Central memory CD8-positive, alpha-beta T cell (primary cell): ENCODE data around the gene CENPP.

Source experiments
- ATAC-seq: fragments of 150-1000 bp; cut with Tn5 transposase; replicated peaks from 2 replicates; pipeline ENCODE4 v1.10.0; 2022; ENCODE audit warnings: mild to moderate bottlenecking, moderate FRiP score, moderate number of reproducible peaks; ENCODE audit not compliant: poor library complexity, severe bottlenecking; ENCODE audit errors: extremely low read depth
- DNase-seq, 2 donors: peaks; one replicate each; pipeline ENCODE4 v3.0.0; 2021; ENCODE audit warnings: low spot score in 2 of 2
- H3K27ac Mint-ChIP-seq: one replicate; pipeline ENCODE4 v1.8.0; 2022; ENCODE audit warnings: low read depth, mild to moderate bottlenecking, moderate library complexity, mixed read lengths
- H3K27me3 Mint-ChIP-seq: one replicate; pipeline ENCODE4 v1.8.0; 2022; ENCODE audit warnings: mixed read lengths
- H3K36me3 Mint-ChIP-seq: one replicate; pipeline ENCODE4 v1.8.0; 2022; ENCODE audit warnings: mild to moderate bottlenecking, moderate library complexity, mixed read lengths; ENCODE audit not compliant: insufficient read depth
- H3K4me1 Mint-ChIP-seq: one replicate; pipeline ENCODE4 v1.8.0; 2022; ENCODE audit warnings: mixed read lengths
- H3K4me3 Mint-ChIP-seq: one replicate; pipeline ENCODE4 v1.8.0; 2022; ENCODE audit warnings: mild to moderate bottlenecking, moderate library complexity, mixed read lengths
- H3K9me3 Mint-ChIP-seq: one replicate; pipeline ENCODE4 v1.8.0; 2022; ENCODE audit warnings: mixed read lengths

CENPP gene

DNA sequence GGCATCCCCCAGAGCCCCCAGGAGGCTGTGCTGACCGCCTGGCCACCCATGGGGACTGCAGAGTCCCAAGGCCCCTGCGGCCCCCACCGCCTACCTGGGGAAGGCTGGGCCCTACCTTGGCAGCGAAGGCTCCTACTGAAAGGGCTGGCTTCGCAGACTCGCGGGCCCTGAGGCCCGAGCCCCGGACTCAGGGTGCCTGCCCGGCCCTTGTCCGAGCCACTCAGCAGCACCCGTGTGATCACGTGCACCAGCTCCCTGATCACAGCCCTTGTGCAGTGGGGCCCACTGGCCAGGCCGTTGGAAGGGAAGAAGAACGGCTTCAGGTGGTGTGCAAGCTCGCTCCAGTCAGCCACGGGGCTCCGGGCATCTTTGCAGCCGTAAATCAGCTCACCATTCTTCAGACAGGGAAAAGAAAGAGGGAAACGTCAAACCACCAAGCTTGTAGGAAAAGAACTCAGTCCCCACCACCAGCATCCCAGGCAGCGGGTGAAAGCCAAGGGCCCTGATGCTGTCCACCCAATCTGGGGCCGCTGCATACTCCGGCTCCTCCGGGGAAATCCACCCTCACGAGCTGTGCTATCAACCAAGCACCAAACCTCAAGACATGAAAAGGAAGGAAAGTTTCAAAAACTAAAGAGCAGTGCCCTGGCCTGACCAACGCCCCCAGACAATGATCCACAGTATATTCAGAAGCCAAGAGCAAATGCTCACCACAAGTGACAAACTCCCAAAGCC lies 312.3 kb downstream of the CENPP start:
- Mint-ChIP-seq H3K4me3 (no peak overlapping the region), H3K4me1 (no peaks in the 10 kb centered on the region), H3K36me3 (peaks cover 39% of the 10 kb centered on the region), H3K27me3 (no peaks in the 10 kb centered on the region), H3K27ac (peak overlapping the region; percentile 29), H3K9me3 (no peaks in the 10 kb centered on the region)
- ATAC-seq, result no peak
- no peak for DNase-seq

DNA sequence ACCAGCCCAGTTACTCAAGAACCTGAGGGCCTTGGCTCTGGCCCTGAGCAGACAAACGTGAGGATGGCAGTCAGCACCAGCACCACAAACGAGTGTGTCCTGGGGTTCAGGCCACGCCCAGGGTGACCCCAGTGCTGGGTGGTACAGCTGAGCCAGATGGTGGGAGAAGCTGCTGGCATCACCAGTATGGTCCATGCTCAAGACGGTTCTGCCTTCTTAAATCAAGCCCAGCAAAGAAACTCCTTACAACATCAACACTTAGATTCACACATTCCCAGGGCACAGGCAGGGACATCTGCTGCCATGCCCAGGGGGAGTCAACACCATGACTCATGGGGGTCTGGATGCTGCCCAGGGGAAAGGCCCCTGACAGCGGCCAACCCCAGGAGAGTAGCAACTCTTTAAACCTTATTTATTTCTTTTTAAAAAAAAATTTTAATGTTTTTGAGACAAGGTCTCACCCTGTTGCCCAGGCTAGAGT lies 312.9 kb downstream of the CENPP start:
- Mint-ChIP-seq H3K27ac (peak overlapping the region; percentile 29), H3K4me1 (no peaks in the 10 kb centered on the region), H3K4me3 (no peak overlapping the region), H3K27me3 (no peaks in the 10 kb centered on the region), H3K36me3 (peaks cover 35% of the 10 kb centered on the region), H3K9me3 (no peaks in the 10 kb centered on the region)
- DNase-seq (no peak), ATAC-seq (no peak)

DNA sequence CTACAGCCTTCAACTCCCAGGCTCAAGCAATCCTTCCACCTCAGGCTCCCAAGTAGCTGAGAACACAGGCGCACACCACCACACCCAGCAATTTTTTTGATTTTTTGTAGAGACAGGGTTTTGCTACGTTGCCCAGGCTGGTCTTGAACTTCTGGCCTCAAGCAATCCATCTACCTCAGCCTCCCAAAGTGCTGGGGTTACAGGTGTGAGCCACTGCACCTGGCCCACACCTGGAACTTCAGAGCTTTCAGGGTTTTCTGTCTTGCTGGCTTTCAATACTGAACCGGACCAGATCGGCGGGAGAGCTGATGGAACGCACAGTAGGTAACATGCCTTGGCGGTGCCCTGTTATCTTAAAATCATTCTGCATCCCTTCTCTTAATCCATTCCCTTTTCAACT lies 313.4 kb downstream of the CENPP start:
- ATAC-seq (no peak), DNase-seq (no peak)
- H3K27ac Mint-ChIP-seq, result no peak overlapping the region
- no peak overlapping the region for H3K4me3 Mint-ChIP-seq
- no peaks in the 10 kb centered on the region for H3K27me3 Mint-ChIP-seq
- H3K9me3 Mint-ChIP-seq, result no peaks in the 10 kb centered on the region
- no peaks in the 10 kb centered on the region for H3K4me1 Mint-ChIP-seq
- H3K36me3 Mint-ChIP-seq, result peaks cover 36% of the 10 kb centered on the region

DNA sequence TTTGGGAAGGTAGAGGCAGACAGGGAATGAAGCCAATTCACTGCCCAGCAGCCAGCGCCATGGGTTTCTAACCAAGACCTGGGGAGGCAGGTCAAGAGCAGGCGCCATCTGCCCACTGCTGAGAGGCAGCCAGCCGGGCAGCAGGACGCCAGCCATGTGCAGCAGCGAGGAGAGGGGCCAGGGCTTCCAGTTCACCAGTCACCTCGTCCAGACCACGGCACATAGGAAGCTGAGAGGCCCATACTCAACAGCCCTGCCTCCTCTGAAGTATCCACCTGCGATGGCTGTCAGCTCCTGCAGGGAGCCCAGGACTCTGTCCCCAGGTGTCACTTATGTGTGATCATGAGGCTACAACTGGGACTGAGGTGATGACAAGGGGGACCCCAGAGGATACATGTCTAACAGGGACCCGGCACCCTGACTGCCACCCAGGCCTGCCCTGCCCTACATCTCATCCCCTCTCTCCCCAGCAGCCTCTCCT lies 314.1 kb downstream of the CENPP start:
- H3K4me1 Mint-ChIP-seq, result no peaks in the 10 kb centered on the region
- H3K27me3 Mint-ChIP-seq, result no peaks in the 10 kb centered on the region
- H3K9me3 Mint-ChIP-seq, result no peaks in the 10 kb centered on the region
- no peak overlapping the region for H3K4me3 Mint-ChIP-seq
- H3K27ac Mint-ChIP-seq, result no peak overlapping the region
- ATAC-seq (no peak), DNase-seq (no peak)
- peaks cover 33% of the 10 kb centered on the region for H3K36me3 Mint-ChIP-seq

DNA sequence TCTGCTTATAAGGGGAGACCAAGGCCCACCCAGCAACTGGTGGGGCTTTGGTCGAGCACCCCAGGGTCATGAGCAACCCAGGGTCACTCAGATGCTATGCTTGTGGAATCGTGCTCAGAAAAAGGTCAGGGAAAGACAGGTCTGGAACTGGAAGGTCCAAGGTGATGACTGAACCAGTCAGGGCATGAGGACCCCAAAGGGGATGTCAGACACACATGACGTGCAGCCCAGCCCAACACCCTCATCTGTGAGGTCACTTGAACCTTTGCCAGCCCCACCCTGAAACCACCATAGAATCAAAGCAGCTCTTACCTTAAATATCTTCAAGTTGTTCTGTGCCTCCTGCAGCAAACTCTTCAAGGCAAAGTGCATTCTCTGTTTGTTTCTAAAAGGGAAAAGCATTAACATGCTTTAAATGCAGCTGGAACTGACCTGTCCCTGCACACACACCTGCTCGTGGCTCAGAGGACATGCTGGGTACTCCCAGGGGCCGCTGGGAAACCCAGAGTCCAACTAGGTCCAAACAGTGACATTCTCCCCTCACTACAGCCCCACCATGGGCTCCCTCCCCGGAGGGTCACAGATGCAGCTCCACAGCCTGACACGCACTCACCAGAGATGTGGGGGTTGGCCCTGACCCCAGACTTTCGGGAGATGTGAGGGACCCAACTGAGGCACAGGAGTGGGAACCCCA lies 314.8 kb downstream of the CENPP start:
- peaks cover 37% of the 10 kb centered on the region for H3K36me3 Mint-ChIP-seq
- H3K27ac Mint-ChIP-seq, result no peak overlapping the region
- no peaks in the 10 kb centered on the region for H3K4me1 Mint-ChIP-seq

DNA sequence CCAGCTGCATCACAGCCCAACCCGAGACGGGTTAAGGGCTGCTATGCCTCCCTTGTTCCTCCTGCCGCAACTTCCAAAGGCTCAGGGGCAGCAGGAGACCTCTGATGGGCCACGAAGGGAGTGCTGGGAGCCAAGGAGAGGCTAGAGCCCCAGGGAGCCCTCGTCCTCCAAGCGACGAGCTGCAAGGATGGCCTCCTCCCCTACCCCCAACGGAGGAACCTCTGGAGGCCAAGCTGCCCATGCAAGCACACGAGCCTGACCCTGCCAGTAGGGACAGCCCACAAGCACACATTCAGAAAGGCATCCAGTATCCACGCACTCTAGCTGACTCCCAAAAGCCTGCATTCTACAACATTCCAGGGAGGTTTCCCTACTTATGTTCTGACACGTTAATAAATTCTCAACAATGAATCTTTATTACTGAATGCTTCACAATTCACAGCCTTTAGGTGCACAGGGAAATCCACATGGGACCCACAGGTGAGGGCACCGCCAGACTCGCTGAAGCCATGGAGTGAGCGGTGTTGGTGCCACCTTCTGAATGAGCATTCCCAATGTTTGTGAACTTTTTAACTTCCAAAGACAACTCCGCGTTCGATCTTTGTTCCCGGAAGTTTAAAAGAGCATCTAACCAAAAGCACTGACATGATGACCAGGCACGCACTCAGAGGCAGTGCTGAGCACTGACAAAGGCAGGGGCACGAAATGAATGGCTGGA lies 315.5 kb downstream of the CENPP start:
- no peak overlapping the region for H3K4me3 Mint-ChIP-seq
- H3K27me3 Mint-ChIP-seq, result no peaks in the 10 kb centered on the region
- H3K36me3 Mint-ChIP-seq, result peaks cover 40% of the 10 kb centered on the region
- H3K9me3 Mint-ChIP-seq, result no peaks in the 10 kb centered on the region
- ATAC-seq (no peak), DNase-seq (no peak)
- no peaks in the 10 kb centered on the region for H3K4me1 Mint-ChIP-seq
- H3K27ac Mint-ChIP-seq, result peak overlapping the region; percentile 12

More for the DNA sequence above, 314.8 kb downstream of the CENPP start:
- ATAC-seq (no peak), DNase-seq (no peak)
- H3K9me3 Mint-ChIP-seq, result no peaks in the 10 kb centered on the region
- no peaks in the 10 kb centered on the region for H3K27me3 Mint-ChIP-seq
- H3K4me3 Mint-ChIP-seq, result no peak overlapping the region

DNA sequence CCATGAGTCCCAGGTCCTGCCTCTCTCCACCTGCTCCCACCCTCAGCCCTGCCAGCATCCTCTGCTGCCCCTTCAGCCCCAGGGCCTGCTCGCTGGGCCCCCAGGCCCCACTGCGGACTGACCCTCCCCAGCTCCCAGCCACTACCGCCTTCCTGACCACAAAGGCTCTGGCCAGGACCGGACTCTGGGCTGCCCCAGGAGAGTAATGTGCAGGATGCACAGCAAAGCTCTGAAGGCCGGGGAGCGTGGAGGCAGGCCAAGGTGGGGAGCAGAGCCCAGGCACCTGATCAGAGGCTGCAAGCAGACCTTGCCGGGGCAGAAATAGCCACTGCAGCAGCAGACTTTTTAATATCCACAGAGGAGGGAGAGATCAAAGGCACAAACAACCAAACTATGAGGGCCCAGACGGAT lies 316.3 kb downstream of the CENPP start:
- Mint-ChIP-seq H3K36me3 (peaks cover 41% of the 10 kb centered on the region), H3K27ac (no peak overlapping the region), H3K9me3 (no peaks in the 10 kb centered on the region), H3K4me1 (no peaks in the 10 kb centered on the region), H3K4me3 (no peak overlapping the region), H3K27me3 (no peaks in the 10 kb centered on the region)
- no peak for DNase-seq
- no peak for ATAC-seq

DNA sequence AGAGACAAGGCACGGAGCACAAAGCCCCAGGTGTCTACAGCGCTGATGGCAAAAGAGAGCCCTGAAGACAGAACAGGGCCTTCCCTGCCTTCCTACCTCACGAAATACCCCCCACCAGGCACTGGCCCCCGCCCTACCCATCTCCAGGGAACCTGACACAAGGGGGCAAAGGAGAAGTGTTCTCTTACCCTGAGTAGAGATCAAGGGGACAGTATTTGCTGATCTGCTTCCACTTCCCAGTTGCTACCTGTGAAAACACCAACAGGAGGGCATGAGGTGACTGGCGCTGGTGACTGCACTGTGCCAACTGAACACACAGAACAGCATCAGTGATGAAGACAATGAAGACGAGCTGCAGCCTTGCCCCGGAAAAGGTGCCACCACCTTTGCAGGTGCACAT lies 316.8 kb downstream of the CENPP start:
- Mint-ChIP-seq H3K4me1 (no peaks in the 10 kb centered on the region), H3K9me3 (no peaks in the 10 kb centered on the region), H3K4me3 (no peak overlapping the region), H3K27me3 (no peaks in the 10 kb centered on the region), H3K36me3 (peaks cover 46% of the 10 kb centered on the region), H3K27ac (no peak overlapping the region)
- DNase-seq (no peak), ATAC-seq (no peak)

DNA sequence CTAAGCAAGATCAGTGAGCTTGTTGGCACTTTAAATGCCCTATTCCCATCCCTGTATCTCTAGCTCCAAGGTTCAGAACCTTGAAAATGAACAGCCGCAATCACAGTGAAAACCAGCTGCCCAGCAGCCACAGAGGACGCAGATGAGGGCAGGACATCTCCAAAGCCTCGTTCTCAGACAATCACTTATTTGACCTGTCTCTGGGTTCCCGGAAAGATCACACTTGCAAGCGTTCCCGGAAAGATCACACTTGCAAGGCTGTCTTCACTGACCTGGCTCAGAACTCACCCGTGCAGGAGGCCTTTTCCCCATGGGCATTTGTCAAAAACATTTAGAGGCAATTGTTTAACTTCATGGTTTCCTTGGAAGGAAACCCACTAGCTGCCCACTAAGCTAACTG lies 318.5 kb downstream of the CENPP start:
- no peak for ATAC-seq
- no peak for DNase-seq
- no peaks in the 10 kb centered on the region for H3K9me3 Mint-ChIP-seq
- peaks cover 50% of the 10 kb centered on the region for H3K36me3 Mint-ChIP-seq
- no peak overlapping the region for H3K27ac Mint-ChIP-seq
- no peak overlapping the region for H3K4me3 Mint-ChIP-seq
- no peaks in the 10 kb centered on the region for H3K27me3 Mint-ChIP-seq
- no peaks in the 10 kb centered on the region for H3K4me1 Mint-ChIP-seq

DNA sequence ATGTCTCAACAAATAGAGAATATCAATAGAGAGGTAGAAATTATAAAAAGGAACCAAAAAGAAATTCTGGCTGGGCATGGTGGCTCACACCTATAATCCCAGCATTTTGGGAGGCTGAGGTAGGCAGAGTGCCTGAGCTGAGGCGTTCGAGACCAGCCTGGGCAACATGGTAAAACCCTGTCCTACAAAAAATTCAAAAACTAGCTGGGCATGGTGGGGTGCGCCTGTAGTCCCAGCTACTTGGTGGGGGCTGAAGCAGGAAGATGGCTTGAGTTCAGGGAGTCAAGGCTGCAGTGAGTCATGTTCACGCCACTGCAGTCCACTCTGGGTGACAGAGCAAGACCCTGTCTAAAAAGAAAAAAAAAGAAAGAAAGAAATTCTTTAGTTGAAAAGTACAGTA lies 319.3 kb downstream of the CENPP start:
- Mint-ChIP-seq H3K36me3 (peaks cover 53% of the 10 kb centered on the region), H3K9me3 (no peaks in the 10 kb centered on the region), H3K27ac (no peak overlapping the region), H3K4me1 (no peaks in the 10 kb centered on the region), H3K4me3 (no peak overlapping the region), H3K27me3 (no peaks in the 10 kb centered on the region)
- ATAC-seq (no peak), DNase-seq (no peak)

DNA sequence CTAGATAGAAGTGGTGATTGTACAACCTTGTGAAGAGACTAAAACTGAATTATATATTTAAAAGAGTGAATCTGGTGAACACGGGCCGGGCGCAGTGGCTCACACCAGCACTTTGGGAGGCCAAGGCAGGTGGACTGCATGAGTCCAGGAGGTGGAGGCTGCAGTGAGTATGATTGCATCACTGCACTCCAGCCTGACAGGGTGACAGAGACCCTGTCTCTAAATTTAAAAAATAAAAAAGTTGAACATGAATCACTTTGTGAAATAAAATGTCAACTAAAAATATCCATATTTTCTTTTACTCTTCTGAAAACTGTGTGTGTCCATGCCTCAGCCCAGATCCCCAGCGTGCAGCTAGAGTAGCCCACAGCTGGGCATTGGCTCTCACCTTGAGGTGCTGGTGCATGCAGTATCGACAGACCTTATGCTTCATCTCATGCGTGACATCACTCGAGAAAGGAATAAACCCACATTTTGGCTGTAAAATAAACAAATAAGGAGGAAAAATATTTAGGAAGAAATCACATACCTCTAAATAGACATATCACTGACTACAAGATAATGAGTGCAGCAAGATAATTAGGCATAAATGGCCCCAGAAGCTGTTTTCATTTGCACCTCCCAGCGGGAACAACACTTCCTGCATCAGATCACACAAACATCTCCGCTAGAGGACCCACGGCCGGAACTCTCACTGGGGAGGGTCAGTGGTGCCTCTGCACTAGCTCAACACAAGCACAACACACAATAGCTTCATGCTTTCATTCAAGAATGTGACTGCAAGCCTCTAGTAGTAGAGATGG lies 322.1 kb downstream of the CENPP start:
- Mint-ChIP-seq H3K9me3 (no peaks in the 10 kb centered on the region), H3K4me1 (no peaks in the 10 kb centered on the region), H3K27ac (no peak overlapping the region), H3K4me3 (no peak overlapping the region), H3K36me3 (peaks cover 54% of the 10 kb centered on the region), H3K27me3 (no peaks in the 10 kb centered on the region)
- DNase-seq, result no peak
- no peak for ATAC-seq

DNA sequence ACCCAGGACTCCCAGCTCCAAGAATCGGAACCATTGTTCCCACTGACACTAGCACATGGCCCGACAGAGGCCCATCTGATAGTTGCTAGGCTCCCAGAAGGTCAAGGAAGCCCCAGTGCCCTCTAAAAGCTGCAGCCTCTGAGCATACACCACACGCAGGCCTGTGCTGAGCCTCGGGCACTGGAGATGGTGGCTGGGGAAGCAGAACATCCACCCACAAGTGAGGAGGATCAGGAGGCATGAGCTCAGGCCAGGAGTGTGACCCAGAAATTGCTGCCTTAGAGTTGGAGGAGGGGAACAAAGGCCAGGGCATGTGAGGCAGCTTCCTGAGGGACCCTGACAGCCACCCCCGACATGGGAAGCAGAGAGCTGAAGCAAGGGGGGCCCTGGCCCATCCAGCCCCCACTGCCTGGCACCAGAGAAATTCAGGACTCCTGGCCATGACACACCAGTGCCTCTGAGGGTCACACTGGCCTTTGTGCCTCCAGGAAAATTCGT lies 322.8 kb downstream of the CENPP start:
- Mint-ChIP-seq H3K9me3 (no peaks in the 10 kb centered on the region), H3K4me1 (no peaks in the 10 kb centered on the region), H3K27ac (no peak overlapping the region), H3K27me3 (no peaks in the 10 kb centered on the region), H3K36me3 (peaks cover 57% of the 10 kb centered on the region), H3K4me3 (no peak overlapping the region)
- no peak for DNase-seq
- ATAC-seq, result no peak
